MM.1S (cell line): ENCODE results near the gene PRG2.

ENCODE experiments used
- EZH2 ChIP-seq: fragments of 300-600 bp; sonication (generic); optimal IDR thresholded peaks from 2 replicates; pipeline ENCODE3; 2017; ENCODE audit warnings: low read depth, mild to moderate bottlenecking, antibody characterized with exemption, low read length, mixed read lengths
- EZH2phosphoT487 ChIP-seq: fragments of 300-600 bp; sonication (generic); IDR thresholded peaks from 2 replicates; pipeline ENCODE4 v1.6.1; 2018; ENCODE audit warnings: antibody characterized with exemption, low read length
- TF ChIP-seq, protein P1 (sequence below): fragments of 300-600 bp; sonication (generic); IDR thresholded peaks from 2 replicates; pipeline ENCODE4 v1.5.1; 2016; ENCODE audit warnings: antibody characterized with exemption, low read length, mixed read lengths

DNA sequence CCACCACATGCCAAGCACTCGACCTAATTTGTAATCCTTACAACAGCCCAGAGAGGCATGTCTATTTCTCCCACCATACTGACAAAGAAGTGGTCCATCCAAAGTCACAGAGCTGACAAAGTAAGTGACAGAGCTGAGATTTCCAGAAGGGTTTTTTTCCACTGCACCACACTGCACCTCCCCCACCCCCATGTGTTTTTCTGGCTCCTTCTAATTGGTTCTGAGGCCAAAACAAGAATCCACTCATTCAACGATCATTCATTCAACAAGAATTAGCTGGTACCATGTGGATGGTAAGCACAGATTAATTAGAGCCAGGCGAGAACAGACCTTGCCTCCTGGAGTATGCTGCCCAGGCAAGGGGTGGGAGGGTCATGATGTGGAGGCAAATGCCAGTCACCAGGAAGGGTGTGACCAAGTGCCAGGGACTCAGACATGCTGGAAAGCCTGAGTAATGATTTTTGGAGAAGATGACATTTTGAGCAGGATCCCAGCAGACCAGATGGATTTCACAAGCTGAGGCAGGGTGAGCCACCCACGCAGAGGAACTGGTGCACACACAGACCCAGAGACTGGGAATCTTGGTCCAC lies 14.9 kb upstream of the PRG2 start:
- TF ChIP-seq, protein P1, sequence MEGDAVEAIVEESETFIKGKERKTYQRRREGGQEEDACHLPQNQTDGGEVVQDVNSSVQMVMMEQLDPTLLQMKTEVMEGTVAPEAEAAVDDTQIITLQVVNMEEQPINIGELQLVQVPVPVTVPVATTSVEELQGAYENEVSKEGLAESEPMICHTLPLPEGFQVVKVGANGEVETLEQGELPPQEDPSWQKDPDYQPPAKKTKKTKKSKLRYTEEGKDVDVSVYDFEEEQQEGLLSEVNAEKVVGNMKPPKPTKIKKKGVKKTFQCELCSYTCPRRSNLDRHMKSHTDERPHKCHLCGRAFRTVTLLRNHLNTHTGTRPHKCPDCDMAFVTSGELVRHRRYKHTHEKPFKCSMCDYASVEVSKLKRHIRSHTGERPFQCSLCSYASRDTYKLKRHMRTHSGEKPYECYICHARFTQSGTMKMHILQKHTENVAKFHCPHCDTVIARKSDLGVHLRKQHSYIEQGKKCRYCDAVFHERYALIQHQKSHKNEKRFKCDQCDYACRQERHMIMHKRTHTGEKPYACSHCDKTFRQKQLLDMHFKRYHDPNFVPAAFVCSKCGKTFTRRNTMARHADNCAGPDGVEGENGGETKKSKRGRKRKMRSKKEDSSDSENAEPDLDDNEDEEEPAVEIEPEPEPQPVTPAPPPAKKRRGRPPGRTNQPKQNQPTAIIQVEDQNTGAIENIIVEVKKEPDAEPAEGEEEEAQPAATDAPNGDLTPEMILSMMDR: no peak
- no peak for TF ChIP-seq EZH2
- TF ChIP-seq EZH2phosphoT487: no peak
